Globus pallidus (tissue), 1 donor: ENCODE results near the gene SORBS1.

Experiments
- DNase-seq: peaks from one replicate; pipeline ENCODE4 v3.0.0-alpha.2; 2015; ENCODE audit warnings: low spot score

Gene SORBS1

DNA sequence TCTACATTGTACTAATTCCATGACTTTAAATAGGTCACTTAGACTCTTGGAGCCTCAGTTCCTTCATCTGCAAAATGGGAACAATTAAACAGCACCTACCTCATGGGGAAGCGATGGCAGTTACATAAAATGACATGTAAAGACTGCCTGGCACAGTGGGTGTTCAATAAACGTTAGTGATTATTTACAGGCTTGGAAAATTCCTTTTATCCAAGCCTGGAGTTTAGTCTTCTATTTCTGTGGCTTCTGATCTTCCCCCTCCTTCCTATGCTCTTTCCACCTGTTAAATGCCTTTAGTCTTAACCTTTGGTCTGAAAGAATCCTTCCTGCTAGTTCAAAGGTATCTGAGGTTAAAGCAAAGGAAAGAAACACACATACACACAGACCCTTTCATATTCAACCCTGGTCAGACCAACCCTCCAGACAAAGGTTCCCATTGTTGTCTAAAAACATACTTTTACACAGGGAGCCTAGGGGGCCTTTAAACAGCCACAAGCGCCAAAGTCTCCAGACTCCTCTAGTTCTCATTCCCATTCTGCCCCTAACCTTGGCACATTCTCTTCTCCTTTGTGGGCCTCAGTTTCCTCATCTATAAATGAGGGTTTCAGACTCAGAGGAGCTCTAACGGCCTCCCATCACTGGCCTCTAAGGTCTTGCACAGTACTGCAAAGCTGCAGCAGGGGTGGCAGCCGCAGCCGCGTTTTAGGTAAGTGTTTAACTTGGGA, 21.4 kb downstream of the SORBS1 start:
- DNase-seq = no peak

DNA sequence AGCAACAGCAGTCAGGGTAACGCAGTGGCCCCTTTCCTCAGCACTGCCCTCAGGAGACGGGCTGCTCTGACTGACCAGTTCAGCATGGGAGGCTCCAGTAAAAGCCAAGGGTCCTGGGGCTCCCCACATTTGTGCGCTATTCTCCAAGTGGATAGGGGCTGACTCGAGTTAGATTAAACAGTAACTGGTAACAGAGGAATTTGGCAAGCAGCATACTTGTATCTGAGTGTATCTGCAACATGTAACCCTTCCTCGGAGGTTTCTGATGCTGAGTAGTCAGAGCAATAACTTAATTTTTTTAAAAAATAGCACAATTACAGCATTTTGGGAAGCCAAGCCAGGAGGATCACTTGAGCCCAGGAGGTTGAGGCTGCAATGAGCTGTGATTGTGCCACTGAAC, 22.8 kb downstream of the SORBS1 start:
- DNase-seq = no peak

DNA sequence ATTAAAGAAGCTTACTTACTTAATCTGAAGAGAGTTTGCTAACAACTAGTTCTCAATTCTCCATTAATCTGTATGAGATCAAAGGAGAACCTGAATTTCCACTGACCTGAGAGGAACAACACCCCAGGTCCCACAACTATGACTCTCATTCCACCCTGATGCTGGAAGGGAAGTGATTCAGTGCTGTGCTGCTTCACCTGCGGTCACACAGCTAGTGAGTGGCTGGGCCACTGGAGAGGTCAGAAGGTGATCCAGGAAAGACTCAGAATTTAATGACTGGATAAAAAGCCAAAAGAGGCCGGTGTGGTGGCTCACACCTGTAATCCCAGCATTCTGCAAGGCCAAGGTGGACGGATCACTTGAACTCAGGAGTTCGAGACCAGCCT, 23.6 kb downstream of the SORBS1 start:
- no peak for DNase-seq

DNA sequence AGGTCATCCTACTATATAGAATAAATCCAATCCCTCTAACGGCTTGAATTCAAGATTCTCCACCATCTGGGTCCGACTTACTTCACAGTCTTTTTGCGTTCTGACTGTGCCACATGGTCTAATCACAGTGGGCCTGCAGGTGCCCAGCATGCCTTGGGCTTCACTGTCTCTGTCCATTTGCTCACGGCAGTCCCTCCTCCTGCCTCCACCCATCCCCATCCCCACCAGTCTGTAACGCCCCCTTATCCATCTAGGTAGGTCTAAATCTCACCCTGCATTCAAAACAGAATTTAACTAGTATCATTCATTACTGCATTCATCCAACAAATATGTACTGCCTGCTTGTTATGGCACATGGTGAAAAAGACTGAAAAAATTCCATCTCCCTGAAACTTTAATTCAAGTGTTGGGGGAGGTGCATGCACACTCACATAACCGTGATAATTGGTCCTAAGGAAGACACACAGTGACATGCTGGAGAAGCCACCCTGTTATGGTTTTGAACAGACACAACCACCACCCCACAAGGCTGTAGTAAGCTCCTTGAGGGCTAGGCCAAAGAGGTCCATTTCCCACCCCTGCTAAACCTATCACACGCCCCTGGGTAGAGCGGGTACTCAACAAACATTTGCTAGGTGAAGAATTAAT, 24.2 kb downstream of the SORBS1 start:
- DNase-seq = no peak

DNA sequence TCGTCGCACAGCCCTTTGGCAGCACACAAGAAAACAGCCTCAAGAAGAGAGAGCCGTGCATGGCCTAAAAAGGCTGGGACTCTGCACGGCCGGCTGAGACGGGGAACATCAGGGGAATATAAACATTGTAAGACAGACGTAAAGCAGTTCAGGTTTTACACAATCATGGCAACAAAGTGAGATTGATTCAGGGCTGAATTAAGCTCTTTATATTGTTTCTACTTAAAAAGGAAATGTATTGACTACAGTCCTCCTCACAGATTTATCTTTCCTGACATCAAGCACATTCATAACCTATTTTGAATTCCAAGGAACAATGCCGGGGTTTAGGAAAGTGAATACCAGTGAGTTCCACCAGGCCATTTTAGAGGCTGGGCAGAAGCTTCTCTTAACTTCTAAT, 25.2 kb downstream of the SORBS1 start:
- DNase-seq = no peak

DNA sequence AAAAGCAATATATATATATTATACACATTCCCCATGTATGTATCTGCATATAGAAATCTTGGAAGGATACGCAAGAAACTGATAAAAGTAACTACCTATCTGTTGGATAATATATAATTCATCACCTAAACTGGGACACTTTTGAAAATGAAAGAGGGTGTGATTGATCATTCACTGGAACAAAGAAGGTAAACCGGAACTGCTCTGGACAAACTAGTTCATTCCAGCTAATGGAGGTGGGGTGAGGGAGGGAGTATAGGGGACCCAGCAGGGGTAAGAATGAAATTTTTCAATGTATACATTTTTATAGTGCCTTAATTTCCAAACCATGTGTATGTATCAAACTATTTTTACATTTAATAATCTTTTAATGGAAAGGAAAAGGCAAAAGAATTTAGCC, 25.6 kb downstream of the SORBS1 start:
- no peak for DNase-seq

DNA sequence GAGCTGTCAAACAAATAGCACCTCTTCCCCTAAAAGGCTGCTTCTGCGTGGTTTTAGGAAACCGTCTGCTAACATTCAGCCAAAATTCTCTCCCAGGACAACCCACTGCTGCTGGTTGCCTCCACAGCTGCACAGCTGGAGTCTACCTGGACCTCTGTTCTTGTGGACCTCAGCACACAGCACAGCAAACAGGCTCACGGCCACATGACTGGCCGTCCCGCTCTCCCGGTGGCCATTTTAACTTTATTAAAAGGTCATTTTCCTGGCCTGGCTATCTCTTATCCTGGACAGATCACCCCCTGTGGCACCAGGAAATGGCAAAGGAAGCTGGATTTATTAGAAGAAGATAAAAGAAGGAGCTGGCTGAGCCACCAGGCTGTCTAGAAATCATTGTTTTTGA, 27.6 kb downstream of the SORBS1 start:
- no peak for DNase-seq

DNA sequence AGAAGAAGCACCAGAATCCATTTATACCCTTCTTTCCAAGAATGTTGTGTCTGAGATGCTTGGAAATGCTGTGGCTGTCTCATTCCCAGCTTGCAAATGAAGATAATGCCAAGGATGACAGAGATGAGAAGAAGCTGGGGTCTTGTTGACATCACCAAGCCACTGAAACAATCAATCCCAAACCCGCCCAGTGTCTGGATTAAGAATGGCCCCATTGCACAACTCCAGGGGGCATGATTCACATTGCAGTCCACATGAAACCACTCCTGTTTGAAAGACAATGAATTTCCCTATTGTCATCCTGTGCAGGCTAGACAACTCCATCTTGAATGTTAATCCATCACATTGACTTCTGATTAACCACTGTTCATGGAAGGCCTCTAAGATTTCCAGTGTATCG, 28.6 kb downstream of the SORBS1 start:
- DNase-seq = no peak

DNA sequence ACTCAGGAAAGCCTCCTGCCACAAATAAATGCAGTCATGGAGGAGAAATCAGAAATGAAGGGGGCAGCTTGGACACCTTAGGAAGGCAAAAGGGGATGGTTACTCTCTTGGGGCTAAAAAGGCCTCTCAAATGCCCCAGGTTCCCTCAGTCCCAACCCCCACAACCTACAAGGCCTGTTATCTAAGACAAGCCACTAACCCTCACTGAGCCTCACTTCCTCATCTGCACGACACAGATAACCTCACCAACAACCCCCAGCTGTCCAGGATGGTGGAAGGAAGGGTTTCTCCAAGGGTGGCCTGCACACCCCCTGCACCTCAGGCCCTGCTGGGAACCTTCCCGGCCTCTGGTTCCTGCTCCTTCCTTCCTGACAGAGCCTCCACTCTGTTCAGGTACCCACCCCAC, 29.2 kb downstream of the SORBS1 start:
- no peak for DNase-seq

DNA sequence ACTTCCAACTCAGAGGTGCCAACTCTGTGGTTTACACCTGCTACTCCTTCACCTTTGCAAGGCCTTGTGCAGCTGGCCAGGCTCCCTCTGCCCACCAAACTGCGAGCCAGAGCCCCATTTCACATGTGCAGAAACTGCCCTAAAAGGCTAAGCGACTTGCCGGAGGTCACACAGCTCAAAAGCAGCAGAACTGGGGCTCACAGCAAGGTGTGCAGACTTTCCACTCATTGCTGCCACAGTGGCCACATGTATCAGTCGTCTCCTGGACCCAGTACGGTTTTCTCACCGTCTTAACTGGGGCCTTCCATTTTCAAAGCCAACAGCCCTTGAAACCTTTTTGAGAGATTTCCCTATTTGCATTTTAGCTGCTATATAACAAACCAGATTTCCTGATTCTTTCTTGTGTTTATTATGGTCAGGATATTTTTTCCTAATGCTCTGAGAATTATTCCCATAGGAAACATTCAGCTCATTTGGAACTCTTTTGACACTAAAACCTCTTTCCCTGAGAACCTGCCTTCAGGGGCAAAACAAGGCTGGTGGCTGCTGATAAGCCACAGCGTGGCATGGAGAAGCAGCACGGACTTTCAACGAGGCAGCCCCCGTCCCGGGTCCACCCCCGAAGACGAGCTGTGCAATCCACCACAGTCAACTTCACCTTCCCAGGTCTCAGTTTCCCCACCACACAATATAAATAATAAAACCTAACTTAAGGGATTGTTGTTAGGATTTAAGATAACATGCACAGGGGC, 29.9 kb downstream of the SORBS1 start:
- no peak for DNase-seq

DNA sequence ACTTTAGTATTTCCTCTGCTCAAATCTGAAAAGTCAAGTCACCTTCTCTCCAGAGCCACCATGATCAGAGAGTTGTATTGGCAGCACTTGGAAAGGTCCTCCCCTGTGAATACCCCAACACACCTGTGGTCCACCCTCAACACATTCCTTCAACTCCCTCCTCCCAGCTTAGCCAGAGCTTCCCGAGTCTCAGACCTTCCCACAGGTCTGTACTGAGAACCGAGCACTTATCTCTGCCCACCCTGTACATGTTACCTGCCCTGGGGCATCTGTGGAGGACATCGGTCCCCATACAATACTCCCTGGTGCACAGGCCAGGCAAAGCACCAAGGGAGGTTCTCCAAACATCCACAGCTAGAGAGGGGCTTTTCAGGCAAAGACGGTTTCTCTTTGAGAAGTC, 30.6 kb downstream of the SORBS1 start:
- no peak for DNase-seq

DNA sequence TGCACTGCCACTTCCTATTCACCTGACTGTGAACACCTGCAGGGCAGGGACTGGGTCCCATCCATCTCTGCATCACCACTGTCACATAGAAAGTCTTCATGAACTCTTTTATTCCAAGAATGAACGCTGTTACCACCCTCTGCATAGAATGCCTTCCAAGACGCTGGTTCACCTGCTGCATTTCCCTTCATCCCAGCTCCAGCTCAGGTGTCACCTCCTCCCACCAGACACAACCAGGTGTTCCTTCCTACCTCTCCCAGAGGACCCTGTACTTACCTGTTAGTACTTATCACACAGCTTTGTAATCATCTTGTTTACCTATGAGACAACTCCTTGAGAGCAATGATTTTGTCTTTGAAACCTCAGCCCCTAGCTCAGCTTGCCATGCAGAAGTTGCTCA, 31.1 kb downstream of the SORBS1 start:
- DNase-seq = no peak

DNA sequence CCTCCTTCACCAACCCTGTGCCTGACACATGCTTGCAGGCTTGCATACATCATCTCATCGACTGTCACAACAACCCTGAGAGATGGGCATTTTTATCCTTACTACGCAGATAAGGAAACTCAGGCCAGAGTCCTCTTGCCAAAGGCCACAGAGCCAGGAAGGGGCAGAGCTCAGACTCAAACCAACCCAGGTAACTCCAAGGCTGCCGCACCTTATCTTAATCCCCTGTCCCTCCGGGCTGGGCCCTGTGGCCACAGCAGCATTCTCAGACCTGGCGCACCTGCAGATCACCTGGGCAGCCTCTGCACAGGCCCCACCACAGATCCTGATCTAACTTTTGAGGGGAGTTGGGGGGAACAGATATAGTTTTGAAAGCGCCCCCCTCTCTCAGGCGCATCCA, 35.1 kb downstream of the SORBS1 start:
- DNase-seq = no peak

DNA sequence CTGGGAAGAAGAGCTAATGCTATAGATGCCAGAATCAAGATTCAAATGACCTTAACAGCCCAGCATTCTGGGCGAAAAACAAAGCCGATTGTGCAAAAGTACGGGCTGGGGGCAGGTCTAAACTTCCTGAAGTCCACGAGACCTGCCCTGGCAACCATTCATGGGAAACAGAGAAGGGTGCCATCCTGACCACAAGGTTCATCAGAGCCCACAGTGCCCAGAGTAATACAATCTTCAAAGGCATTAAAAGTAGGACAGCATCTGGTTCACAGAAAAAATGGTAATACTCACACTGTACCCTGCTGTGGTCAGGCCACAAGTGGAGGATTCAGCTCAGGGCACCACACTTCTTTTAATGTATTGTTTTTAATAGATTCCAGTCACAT, 36.1 kb downstream of the SORBS1 start:
- DNase-seq = no peak

DNA sequence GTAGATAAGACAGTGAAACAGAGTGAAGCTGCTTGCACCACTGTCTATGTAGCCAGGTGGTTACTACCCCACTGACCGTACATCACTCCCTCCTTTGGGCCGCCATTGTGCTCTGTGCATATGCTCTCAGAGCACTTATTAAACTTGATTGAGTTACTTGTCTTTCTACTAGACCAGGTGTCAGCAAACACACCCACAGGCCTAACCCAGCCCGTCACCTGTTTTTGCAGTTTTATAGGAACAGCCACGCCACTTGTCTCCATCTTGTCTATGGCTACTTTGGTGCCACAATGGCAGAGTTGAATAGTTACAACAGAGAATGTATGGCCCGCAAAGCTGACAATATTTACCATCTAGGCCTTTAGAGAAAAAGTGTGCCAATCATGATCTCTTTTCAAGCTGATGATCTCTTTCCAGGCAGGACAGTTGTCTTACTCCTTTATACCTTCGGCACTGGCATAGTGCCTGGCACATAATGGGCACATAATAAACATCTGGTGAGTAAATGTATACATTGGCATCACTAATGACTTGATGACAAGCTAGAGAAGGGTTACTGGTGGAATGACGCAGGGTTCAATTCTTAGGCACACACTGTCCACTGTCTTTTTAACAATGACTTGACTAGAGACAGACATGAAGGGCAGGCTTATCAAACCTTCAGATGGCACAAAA, 36.7 kb downstream of the SORBS1 start:
- DNase-seq = no peak

DNA sequence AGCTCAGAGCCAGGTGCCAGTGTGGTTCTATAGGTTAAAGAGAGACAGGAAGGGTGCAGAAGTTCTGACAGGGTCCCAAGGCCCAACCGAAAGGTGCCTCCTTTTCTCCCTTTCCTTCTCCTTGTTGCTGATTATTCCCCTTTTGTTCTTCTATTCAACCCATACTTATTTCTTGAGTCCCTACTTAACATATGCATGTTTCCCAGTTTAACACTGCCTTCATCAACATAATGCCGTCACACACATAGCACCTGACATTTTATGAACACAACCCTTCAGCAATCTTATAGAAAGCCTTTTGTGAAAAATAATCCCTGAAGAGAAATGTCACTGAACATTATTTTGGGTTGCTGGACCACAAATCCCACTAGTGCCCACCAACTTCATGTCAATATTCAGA, 39.1 kb downstream of the SORBS1 start:
- no peak for DNase-seq

DNA sequence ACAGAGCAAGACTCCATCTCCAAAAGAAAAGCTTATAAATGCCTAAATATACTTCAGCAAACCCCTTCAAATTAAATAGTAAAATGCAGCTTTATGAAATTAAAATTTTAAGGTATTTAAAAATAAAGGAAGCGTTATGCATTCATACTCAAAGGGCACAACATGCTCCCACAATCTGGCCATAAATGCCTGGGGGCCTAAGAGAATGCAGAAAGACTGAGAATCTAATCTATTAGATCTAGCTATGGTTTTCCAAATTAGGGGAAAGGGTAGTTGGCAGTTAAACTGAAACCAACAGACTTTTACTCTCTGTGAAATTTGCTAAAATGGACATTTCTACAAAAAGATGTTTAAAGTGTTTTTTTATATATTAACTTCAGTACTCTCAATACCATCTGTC, 40.6 kb downstream of the SORBS1 start:
- DNase-seq = no peak

DNA sequence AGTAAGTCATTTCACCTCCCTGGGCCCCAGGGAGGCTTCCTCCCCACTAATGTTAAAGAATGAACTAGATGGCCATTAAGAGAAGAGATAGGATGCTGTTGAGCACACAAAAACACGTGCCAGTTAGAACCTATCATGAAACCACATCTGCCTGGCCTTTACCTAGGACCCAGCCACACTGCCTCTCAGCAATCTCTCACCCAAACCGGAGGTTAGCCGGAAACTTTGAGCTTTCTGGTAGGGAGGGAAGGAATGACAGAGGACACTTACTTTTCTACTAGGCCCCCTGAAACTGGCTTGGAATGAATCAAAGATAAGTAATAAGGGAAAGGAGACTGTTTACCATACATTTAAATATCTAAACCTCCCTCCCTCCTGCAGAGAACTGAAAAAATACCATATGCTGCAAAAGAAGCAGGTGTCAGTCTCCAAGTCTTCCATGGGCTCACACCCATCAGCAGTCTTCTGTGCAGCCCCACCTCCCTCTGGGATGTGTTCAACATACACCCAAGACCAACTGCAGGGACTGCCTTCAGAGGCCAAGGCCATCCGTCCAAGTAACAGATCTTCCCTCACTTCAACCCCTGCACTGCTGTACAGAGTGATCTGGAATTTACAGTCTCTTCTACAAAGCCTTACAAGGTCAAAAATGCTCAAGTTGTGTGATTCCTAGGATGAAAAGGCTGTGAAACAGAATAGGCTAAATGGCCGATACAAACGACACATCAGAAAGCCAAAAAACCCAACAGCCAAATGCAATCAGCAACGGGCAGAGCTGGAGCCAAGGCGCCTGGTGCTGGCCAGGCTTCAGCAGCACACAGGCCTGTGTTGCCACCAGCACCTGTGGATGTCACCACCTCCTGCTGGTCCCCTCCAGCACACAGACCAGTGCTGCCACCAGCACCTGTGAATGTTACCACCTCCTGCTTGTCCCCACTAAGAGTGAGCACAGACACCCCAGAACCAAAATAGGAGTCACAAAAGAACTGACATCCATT, 42.4 kb downstream of the SORBS1 start:
- DNase-seq = no peak

DNA sequence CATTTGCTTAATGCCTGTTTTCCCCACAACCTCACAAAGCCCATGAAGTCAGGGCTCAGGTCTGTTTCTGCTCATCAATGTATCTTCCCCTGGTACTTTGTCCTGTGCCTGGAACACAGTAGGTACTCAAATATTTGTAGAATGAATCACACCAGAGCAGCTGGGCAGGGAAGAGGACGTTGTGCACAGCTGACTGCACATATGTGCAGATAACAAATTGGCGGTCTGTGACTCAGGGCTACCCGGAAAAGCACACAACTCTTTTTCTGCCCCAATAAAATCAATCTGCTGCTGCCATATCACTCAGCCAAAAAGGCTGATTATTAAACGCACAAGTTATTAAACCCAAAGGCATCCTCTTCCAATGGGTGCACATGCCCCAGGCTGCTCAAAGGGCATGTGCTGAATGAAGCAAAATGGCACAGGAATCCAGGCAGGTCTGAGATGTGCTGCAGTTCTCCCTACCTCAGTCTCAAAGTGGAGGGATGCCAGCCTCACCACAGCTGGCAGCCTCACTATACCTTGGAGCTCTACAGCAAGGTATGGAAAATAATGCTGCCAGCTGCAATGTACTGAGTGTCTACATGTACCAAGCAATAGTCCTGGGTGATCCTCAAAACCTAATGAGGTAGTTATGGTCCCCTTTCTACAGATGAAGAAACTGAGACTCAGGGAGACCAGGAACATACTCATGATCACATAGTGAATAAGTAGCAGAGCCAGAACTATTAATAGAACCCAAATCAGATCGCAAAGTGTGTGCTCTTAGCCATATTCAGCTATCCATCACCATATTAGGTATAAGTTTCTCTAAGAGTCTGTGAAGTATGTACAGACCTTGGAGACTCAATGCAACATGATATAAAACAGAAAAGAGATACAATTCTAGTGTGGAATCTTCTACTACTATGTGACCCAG, 43.4 kb downstream of the SORBS1 start:
- DNase-seq = no peak

DNA sequence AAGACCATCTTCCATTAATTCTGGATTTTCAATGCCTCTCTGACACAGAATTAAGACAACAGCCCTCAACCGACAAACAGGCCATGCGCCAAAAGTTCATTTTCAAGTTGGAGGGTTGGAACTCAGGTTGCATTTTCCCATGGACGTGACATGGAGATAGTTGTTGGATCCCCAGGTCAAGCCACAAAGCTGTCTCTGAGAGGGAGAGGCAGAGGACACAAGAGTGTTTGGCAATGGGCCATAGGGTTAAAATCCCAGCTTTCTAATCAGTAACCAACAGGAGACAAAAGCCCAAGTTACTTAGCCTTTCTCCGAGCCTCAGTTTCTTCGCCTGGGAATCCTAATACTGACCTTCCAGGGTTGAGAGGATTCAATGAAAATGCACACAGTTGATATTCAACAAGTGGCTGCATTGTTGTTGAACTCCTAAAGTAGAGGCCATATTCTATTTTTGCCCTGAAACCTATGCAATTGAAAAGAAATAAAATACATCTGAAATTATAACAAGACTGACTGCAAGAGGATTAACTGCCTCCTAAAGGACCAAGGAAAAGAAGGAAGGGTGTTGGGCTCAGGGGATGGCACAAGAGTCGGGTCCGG, 44.3 kb downstream of the SORBS1 start:
- no peak for DNase-seq
